H9 (cell line): ENCODE results near the gene DNASE1. TPM values are rescaled to one million over a fixed set of nuclear protein-coding genes. Genes with fewer than 3 reads are reported as not detected.

Source experiments
- DNase-seq: peaks from one replicate; pipeline ENCODE4 v3.0.0-alpha.2; 2017
- H2AFZ ChIP-seq: one replicate; pipeline ENCODE4 v1.6.1; 2013; ENCODE audit warnings: mild to moderate bottlenecking, low read length, control low read depth, moderate library complexity
- H2AK5ac ChIP-seq: 2 replicates; pipeline ENCODE4 v1.6.1; 2013; ENCODE audit warnings: low read length, control low read depth, mixed read lengths; ENCODE audit not compliant: insufficient read length
- H2BK120ac ChIP-seq: one replicate; pipeline ENCODE4 v1.6.1; 2013; ENCODE audit warnings: low read depth, mild to moderate bottlenecking, low read length, control low read depth, inconsistent platforms; ENCODE audit not compliant: poor library complexity, severe bottlenecking
- H2BK12ac ChIP-seq: 2 replicates; pipeline ENCODE4 v1.6.1; 2013; ENCODE audit warnings: low read length, control low read depth, mixed read lengths, low read depth; ENCODE audit not compliant: insufficient read length
- H2BK15ac ChIP-seq: 2 replicates; pipeline ENCODE4 v1.6.1; 2013; ENCODE audit warnings: low read depth, low read length, control low read depth
- H2BK20ac ChIP-seq: one replicate; pipeline ENCODE4 v1.6.1; 2013; ENCODE audit warnings: low read depth, mild to moderate bottlenecking, low read length, control low read depth, inconsistent platforms; ENCODE audit not compliant: poor library complexity, severe bottlenecking
- H2BK5ac ChIP-seq: 2 replicates; pipeline ENCODE4 v1.6.1; 2013; ENCODE audit warnings: low read length, control low read depth, mixed read lengths; ENCODE audit not compliant: insufficient read length
- H3K14ac ChIP-seq: 2 replicates; pipeline ENCODE4 v1.6.1; 2013; ENCODE audit warnings: low read length, control low read depth; ENCODE audit not compliant: insufficient read depth
- H3K18ac ChIP-seq: 2 replicates; pipeline ENCODE4 v1.6.1; 2013; ENCODE audit warnings: low read depth, mild to moderate bottlenecking, mixed read lengths, low read length, control low read depth; ENCODE audit not compliant: insufficient read length
- H3K23ac ChIP-seq: 2 replicates; pipeline ENCODE4 v1.6.1; 2013; ENCODE audit warnings: low read length, control low read depth, mixed read lengths, low read depth; ENCODE audit not compliant: insufficient read length
- H3K23me2 ChIP-seq: 2 replicates; pipeline ENCODE4 v1.6.1; 2013; ENCODE audit warnings: low read depth, mild to moderate bottlenecking, mixed read lengths, low read length, control low read depth; ENCODE audit not compliant: insufficient read length, poor library complexity, severe bottlenecking
- H3K27ac ChIP-seq: 2 replicates; pipeline ENCODE4 v1.5.1; 2013; ENCODE audit warnings: low read length, control low read depth, mixed read lengths, low read depth; ENCODE audit not compliant: insufficient read length
- H3K27me3 ChIP-seq: 2 replicates; pipeline ENCODE4 v1.6.1; 2013; ENCODE audit warnings: low read length, control low read depth, inconsistent platforms; ENCODE audit not compliant: insufficient read depth
- H3K4ac ChIP-seq: 2 replicates; pipeline ENCODE4 v1.6.1; 2013; ENCODE audit warnings: low read depth, mild to moderate bottlenecking, control low read depth, inconsistent platforms, low read length, moderate library complexity
- H3K4me1 ChIP-seq: 2 replicates; pipeline ENCODE4 v1.6.1; 2013; ENCODE audit warnings: low read length, control low read depth, inconsistent platforms; ENCODE audit not compliant: insufficient read depth
- H3K4me2 ChIP-seq: 2 replicates; pipeline ENCODE4 v1.6.1; 2013; ENCODE audit warnings: low read length, control low read depth, mixed read lengths; ENCODE audit not compliant: insufficient read length, insufficient read depth
- H3K56ac ChIP-seq: 2 replicates; pipeline ENCODE4 v1.6.1; 2013; ENCODE audit warnings: low read depth, mild to moderate bottlenecking, mixed read lengths, low read length, control low read depth; ENCODE audit not compliant: insufficient read length
- H3K79me1 ChIP-seq: 2 replicates; pipeline ENCODE4 v1.6.1; 2013; ENCODE audit warnings: low read depth, mild to moderate bottlenecking, moderate library complexity, low read length, control low read depth, inconsistent platforms; ENCODE audit not compliant: insufficient read depth, poor library complexity, severe bottlenecking
- H3K79me2 ChIP-seq: 2 replicates; pipeline ENCODE4 v1.6.1; 2013; ENCODE audit warnings: low read length, control low read depth, inconsistent platforms; ENCODE audit not compliant: insufficient read depth
- H3K9ac ChIP-seq: 2 replicates; pipeline ENCODE4 v1.6.1; 2013; ENCODE audit warnings: low read length, control low read depth, mixed read lengths; ENCODE audit not compliant: insufficient read length; ENCODE audit errors: extremely low read depth
- H3K9me3 ChIP-seq: one replicate; pipeline ENCODE4 v1.6.1; 2013; ENCODE audit warnings: low read depth, low read length, inconsistent platforms; ENCODE audit not compliant: control insufficient read depth
- H3T11ph ChIP-seq: one replicate; pipeline ENCODE4 v1.6.1; 2013; ENCODE audit warnings: mild to moderate bottlenecking, low read length, control low read depth, inconsistent platforms
- H4K20me1 ChIP-seq: one replicate; pipeline ENCODE4 v1.6.1; 2013; ENCODE audit not compliant: control insufficient read depth, insufficient read length, insufficient read depth
- H4K5ac ChIP-seq: 2 replicates; pipeline ENCODE4 v1.6.1; 2013; ENCODE audit warnings: low read depth, mild to moderate bottlenecking, mixed read lengths, low read length, control low read depth; ENCODE audit not compliant: insufficient read length
- H4K8ac ChIP-seq: replicated peaks from 2 replicates; pipeline ENCODE4 v1.6.1; 2013; ENCODE audit warnings: low read length, control low read depth, mixed read lengths, low read depth; ENCODE audit not compliant: insufficient read length
- H4K91ac ChIP-seq: 2 replicates; pipeline ENCODE4 v1.6.1; 2013; ENCODE audit warnings: low read depth, mild to moderate bottlenecking, moderate library complexity, mixed read lengths, low read length, control low read depth; ENCODE audit not compliant: insufficient read length
- H3K27ac Mint-ChIP-seq, 3 experiments: 2 replicates in 2 of 3; 3 replicates in 1 of 3; pipeline ENCODE4 v1.8.0; 2020 to 2021; ENCODE audit warnings: mixed read lengths in 3 of 3, mild to moderate bottlenecking in 1 of 3, moderate library complexity in 1 of 3
- H3K27me3 Mint-ChIP-seq: 2 replicates; pipeline ENCODE4 v1.8.0; 2021; ENCODE audit warnings: low read depth, mild to moderate bottlenecking, moderate library complexity, mixed read lengths
- H3K36me3 Mint-ChIP-seq, 3 experiments: 2 replicates in 2 of 3; 3 replicates in 1 of 3; pipeline ENCODE4 v1.8.0; 2020 to 2021; ENCODE audit warnings: low read depth in 3 of 3, mixed read lengths in 3 of 3; ENCODE audit not compliant: insufficient read depth in 1 of 3
- H3K4me1 Mint-ChIP-seq, 2 experiments: 2 replicates each; pipeline ENCODE4 v1.8.0; 2020; ENCODE audit warnings: mixed read lengths in 2 of 2
- H3K4me3 Mint-ChIP-seq, 2 experiments: 2 replicates in 1 of 2; 3 replicates in 1 of 2; pipeline ENCODE4 v1.8.0; 2020 to 2021; ENCODE audit warnings: mild to moderate bottlenecking in 2 of 2, mixed read lengths in 2 of 2, moderate library complexity in 1 of 2
- H3K9me3 Mint-ChIP-seq, 2 experiments: 2 replicates in 1 of 2; 3 replicates in 1 of 2; pipeline ENCODE4 v1.8.0; 2020; ENCODE audit warnings: mild to moderate bottlenecking in 2 of 2, mixed read lengths in 2 of 2, moderate library complexity in 1 of 2
- CTCF ChIP-seq: fragments of 200-600 bp; sonication (generic); conservative IDR thresholded peaks from 3 replicates; pipeline ENCODE4 v1.8.0; 2021; ENCODE audit warnings: antibody characterized with exemption, mild to moderate bottlenecking
- WGBS: extraction: QIAGEN DNeasy Blood & Tissue Kit; methylation state at CpG from one replicate; pipeline ENCODE4 v1.1.7; 2013; ENCODE audit warnings: missing lambda C conversion rate, low lambda C conversion rate, mixed read lengths; ENCODE audit not compliant: insufficient read length; ENCODE audit errors: extremely low coverage; 5-methylcytosine and 5-hydroxymethylcytosine counted together
- total RNA-seq: library from RNA; stranded (reverse); gene quantifications from 2 replicates; pipeline ENCODE4 v1.2.1, GENCODE V29; 2021

Gene DNASE1
- total RNA-seq, 1 experiment from 2014 or later = 10.1 TPM

DNA sequence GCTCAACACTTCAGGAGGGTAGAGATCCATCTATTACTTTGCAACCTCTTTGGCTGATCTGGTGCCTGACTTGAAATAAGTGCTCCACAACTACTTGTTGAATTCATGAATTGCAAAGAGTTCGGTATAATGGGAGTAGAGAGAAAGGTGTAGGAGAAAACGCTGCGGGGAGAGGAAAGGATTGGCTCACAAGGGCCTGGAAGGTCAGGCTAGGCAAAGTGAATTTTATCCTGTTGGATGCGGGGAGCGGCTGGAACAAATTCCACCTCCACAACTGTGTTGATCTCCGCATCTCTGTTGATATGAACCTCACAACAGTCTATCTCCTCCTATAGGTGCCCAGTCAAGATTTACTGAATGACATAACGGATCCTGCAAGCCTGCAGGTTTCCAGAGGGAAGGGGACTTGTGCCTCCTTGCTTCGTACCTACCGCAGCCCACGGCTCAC is 43.8 kb upstream of the DNASE1 start:
- peak overlapping the region in 1 of 3 experiments; percentile 48; a peak in 1 of 7 replicates for H3K27ac Mint-ChIP-seq
- H3K27me3 Mint-ChIP-seq = no peaks in the 10 kb centered on the region
- no peaks in the 10 kb centered on the region for H3K9me3 ChIP-seq

More for the DNA sequence above, 43.8 kb upstream of the DNASE1 start:
- TF ChIP-seq CTCF = no peak
- Histone ChIP-seq H3K23ac (no peak overlapping the region), H2AK5ac (no peak overlapping the region), H3K4me2 (peak overlapping the region; percentile 87), H4K20me1 (no peaks in the 10 kb centered on the region), H3K56ac (no peak overlapping the region), H2BK120ac (no peak overlapping the region), H4K5ac (no peak overlapping the region), H2BK20ac (no peak overlapping the region), H3K14ac (no peak overlapping the region), H3K4ac (no peak overlapping the region), H3K23me2 (peaks cover 4% of the 10 kb centered on the region), H3K18ac (no peak overlapping the region), H2BK5ac (no peak overlapping the region), H3K79me1 (peaks cover 3% of the 10 kb centered on the region), H3K4me1 (no peaks in the 10 kb centered on the region), H3K9ac (peak overlapping the region; percentile 40), H3T11ph (no peak overlapping the region), H3K27ac (no peak overlapping the region), H3K79me2 (peaks cover 7% of the 10 kb centered on the region), H2BK15ac (no peak overlapping the region), H2AFZ (no peak overlapping the region), H2BK12ac (no peak overlapping the region), H4K91ac (no peak overlapping the region), H4K8ac (no peak overlapping the region), H3K27me3 (no peaks in the 10 kb centered on the region)
- peaks cover 22 to 23% of the 10 kb centered on the region in 2 experiments for H3K4me1 Mint-ChIP-seq
- no CpG with 5 or more reads among the region's 10 CpGs for WGBS
- no peak for DNase-seq
- H3K4me3 Mint-ChIP-seq = peak overlapping the region; percentile 100
- H3K36me3 Mint-ChIP-seq = peaks cover 3 to 27% (median 25%) of the 10 kb centered on the region in 3 experiments
- H3K9me3 Mint-ChIP-seq = no peaks in the 10 kb centered on the region
